H1 (cell line): ENCODE measurements around the gene RUNX1. TPM values are rescaled to one million over a fixed set of nuclear protein-coding genes. Genes with fewer than 3 reads are reported as not detected.

ENCODE experiments used
- MAFK ChIP-seq: IDR thresholded peaks from 2 replicates; pipeline ENCODE4 v1.6.1; 2012; ENCODE audit warnings: low read depth, mild to moderate bottlenecking, improper control_type of control experiment, low read length
- NRF1 ChIP-seq: IDR thresholded peaks from 2 replicates; pipeline ENCODE4 v1.6.1; 2011; ENCODE audit warnings: mild to moderate bottlenecking, low read depth, low read length, improper control_type of control experiment
- POLR2AphosphoS5 ChIP-seq: IDR thresholded peaks from 2 replicates; pipeline ENCODE4 v1.6.1; 2011; ENCODE audit warnings: low read depth, low read length
- RNF2 ChIP-seq: fragments of 200-900, 300-1000 bp; sonication (generic); IDR thresholded peaks from 2 replicates; pipeline ENCODE4 v1.7.1; 2016; ENCODE audit warnings: borderline replicate concordance, low read depth, mild to moderate bottlenecking, antibody characterized with exemption, low read length; ENCODE audit not compliant: poor library complexity, severe bottlenecking; ENCODE audit errors: missing control alignments
- SAP30 ChIP-seq: fragments of 300-600 bp; sonication (generic); IDR thresholded peaks from 2 replicates; pipeline ENCODE4 v1.7.1; 2012; ENCODE audit warnings: low read length, moderate library complexity, mild to moderate bottlenecking, inconsistent platforms; ENCODE audit not compliant: insufficient read depth, insufficient replicate concordance
- SP2 ChIP-seq: IDR thresholded peaks from 2 replicates; pipeline ENCODE4 v1.6.1; 2012; ENCODE audit warnings: mild to moderate bottlenecking, low read length, inconsistent platforms
- polyA plus RNA-seq, 7 experiments: library from polyadenylated mRNA; depleted of rRNA in 3 of 7; stranded (reverse) in 5 of 7; unstranded in 2 of 7; fragments of >200 nt in 5 of 7; fragments of 200-250 nt in 2 of 7; gene quantifications; 1 replicate in 5 of 7; 2 replicates in 1 of 7; 4 replicates in 1 of 7; pipeline versions ENCODE4 v1.2.1 to v1.2.3, GENCODE V29; 2011 to 2013; ENCODE audit warnings: missing spikeins in 2 of 7, mixed read lengths in 2 of 7
- total RNA-seq: library from RNA; stranded (reverse); fragmentation: NEBNext Ultra II Directional; extraction: Animal tissue kit (Norgen Biotek cat#: 25700); gene quantifications from 2 replicates; pipeline ENCODE4 v1.2.1, GENCODE V29; 2021
- TF ChIP-seq, protein P1 (sequence below): IDR thresholded peaks from 2 replicates; pipeline ENCODE4 v1.6.1; 2012; ENCODE audit warnings: inconsistent platforms

The RUNX1 gene
- total and polyA plus RNA-seq, 2 of the 8 experiments (the other 6 are each of a cell fraction or from before 2014, with no cell fraction given): 0.20 to 0.60 TPM

DNA sequence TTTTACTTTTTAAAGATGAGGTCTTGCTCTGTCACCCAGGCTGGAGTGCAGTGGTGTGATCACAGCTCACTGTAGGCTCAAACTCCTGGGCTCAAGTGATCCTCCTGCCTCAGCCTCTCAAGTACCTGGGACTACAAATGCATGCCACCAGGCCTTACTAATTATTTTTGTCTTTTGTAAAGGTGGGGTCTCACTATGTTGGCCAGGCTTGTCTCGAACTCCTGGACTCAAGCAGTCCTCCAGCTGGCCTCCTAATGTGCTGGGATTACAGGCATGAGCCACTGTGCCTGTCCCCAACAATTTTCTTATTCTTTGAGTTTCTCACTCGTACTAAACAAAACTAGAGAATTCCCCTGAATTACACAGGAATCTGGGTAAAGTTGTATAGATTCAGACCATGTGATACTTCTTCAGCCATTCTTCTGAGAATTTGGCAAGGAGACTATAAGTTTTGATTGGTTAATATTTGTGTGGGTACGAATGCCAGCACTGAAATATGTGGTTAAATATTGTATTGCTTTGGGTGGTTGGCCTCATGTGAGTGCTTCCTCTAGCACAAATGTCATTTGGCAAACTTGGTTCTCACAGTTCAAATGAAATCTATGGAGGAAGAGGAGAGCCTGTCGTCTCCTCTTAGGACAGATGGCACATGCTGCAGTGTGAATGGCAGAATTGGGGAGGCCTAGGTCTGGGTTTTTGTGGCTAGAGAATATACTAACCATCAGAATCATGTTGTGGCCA is 104.9 kb downstream of the RUNX1 start (continued):
- TF ChIP-seq SAP30 (no peak), RNF2 (no peak), SP2 (no peak), MAFK (no peak), POLR2AphosphoS5 (no peak), NRF1 (no peak)
- TF ChIP-seq, protein P1, sequence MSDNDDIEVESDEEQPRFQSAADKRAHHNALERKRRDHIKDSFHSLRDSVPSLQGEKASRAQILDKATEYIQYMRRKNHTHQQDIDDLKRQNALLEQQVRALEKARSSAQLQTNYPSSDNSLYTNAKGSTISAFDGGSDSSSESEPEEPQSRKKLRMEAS: no peak
- TF ChIP-seq, all 59 proteins: peak for 0
